G401.6 (cell line): ENCODE results near the gene GLYATL1.

Source experiments
- FAIRE-seq: peaks from 2 replicates; lab custom pipeline; 2012; peaks lifted over from hg19 to GRCh38; lab: Jason Lieb, UNC

Gene GLYATL1

DNA sequence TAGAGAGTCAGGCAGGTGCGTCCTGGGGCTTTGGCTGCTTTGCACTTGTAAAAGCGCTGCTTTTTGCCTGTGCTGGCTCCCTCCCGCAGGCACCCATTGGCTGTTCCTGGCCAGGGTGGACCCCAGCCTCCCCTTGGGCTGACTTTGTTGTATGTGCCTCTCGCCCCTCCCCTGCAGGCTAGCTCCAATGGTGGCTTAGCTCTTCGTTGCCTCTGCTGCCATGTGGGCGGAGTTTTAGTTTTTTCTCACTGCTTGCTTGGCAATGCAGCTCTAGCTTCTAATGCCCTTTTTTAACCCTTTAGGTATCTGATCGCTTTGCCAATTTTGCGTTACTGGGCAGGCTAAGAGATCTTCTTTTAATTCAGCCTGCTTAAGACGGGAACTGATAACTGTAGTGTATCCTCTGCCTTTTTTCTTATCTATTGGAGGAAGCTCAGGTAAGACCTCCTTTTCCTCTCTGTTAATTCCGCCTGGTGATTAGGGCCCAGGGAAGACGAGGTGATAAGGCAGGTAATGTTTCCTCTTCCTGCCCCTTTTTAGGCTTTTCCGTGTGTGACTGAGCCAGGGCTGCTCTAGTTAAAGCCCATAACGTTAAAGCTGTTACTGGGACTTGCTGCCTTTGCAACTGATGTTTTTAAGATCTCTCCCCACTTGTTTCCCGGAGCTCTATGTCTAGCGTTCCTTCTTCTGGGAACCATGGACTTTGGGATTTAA, 11.7 kb upstream of the GLYATL1 start:
- no peak for FAIRE-seq

DNA sequence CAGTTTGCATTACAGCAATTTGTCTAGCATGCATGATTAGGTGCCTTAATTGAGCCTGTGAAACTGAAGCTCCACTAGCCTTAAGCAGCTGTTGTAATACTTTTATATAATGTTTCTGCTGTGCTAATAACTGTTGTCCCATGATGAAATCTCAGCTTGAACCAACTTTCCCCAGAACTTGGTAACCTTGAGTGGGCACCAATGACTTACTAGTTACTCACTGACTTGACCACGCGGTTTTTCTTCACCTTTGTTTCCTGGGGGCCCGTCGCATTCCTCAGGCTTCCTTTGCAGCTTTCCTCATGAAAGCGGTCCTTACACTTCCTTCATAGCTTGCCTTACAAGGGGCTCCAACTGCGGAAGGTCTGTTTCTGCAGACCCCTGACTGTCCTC, 11.2 kb upstream of the GLYATL1 start:
- no peak for FAIRE-seq

DNA sequence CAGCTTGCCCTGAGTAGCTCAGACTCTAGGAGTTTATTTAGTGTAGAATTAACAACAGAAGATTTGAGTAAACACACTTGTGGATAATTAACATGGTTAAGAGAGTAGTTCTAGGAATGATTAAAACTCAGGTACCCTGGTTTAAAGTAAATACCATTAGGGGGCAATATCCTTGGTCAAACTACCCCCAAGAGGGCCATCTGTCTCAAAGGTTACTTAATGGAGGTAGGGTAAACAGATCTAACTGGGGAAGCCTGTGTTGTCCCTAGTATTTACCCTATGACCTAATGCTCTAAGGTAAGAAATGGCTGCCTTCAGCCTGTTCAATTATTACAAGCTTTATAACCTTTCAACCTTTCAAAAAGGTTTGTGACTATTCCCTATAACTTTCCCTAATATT, 10.6 kb upstream of the GLYATL1 start:
- no peak for FAIRE-seq

DNA sequence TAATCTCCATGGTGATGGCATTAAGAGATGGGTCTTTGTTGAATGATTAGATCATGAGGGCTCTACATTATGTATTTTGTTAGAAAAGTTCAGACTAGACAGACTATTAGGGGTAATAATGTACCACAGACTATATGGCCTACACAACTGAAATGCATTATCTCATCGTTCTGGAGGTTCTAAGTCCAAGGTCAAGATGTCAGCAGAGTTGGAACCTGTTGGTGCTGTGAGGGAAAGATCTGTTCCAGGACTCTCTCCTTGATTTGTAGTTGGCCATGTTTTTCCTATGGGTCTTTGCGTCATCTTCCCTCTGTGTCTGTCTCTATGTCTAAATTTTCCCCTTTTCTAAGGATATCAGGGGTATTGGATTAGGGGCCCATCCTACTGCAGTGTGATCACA, 8.4 kb upstream of the GLYATL1 start:
- FAIRE-seq, result no peak

DNA sequence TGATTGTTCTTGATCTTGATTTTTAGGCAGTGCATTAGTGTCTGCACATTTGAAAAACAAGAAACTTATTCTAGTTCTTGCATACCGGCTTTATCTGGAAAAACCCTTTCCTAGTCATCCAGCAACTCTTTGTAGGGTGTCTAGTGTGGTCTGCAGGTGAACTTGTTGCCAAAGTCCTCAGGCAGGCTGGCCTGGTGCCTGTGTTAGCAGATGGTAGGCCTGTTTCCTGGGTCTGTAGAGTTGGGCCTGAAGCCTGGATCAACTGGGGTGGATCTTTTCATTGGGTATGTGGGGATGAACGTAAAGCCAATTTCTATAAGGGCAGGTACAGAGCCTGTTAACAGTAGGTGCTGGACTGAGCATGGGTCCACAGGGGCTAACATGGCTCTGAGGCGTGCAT, 5.6 kb upstream of the GLYATL1 start:
- no peak for FAIRE-seq

DNA sequence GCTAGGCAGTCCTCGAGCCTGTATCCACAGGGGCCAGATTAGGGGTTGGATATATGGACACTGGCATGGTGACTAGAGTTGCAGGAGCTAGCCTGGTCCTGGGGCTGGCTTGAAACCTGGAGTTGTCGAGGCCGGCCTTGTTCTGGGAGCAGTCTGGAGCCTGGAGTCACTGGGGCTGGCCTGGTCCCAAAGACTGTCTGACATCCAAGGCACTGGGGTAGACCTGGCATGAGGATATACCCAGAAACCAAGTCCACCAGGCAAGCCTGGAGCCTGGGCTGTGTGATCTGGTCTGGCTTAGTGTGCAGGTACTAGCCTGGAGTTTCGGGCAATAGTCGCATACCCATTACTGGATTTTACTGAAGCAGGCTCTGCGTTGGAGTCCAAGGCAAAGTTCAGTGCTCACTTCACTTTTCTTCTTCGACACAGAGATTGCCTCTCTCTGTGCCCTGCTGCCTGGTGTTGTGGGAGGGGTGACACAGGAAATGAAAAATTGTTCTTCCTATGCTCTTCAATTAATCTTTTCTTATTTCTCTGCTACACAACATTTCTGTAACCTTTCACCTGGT, 4.3 kb upstream of the GLYATL1 start:
- no peak for FAIRE-seq

DNA sequence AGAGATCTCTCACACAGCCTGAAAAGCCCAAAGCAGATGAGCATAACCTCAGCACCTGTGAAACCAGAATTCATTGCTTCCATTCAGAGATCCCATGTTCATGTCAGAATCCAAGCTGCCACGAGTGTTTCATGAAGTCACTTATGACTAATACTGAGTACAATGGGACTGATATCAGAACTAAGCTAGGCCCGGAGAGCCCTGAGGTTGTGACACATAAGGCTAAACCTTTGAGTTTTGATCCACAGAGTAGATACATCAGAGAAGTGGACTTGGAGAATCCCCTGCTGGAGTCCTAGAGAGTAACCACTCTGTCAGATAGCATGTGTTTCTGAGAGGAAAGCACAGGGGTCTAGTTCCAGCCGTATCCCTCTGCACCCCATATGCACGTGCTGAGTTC, 890 bp upstream of the GLYATL1 start:
- FAIRE-seq, result no peak

DNA sequence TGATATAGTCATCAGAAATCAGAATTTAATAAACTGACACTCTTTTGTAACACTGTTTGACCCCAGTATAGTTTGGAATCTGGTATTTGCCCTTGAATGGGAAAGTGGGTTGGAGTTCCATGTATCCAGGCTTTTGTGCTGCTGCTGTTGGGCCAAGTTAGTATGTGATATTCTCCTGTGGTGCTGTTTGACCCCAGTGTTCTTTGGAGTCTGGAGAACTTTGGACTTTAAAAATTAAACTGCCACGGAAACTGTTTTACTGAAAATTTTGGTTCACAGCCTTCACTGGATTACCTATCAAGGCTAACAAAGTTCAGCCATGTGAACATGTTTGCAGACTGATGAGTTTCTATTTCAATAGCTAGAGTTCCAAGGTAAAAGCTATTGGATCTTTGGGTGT, 740 bp downstream of the GLYATL1 start:
- no peak for FAIRE-seq

DNA sequence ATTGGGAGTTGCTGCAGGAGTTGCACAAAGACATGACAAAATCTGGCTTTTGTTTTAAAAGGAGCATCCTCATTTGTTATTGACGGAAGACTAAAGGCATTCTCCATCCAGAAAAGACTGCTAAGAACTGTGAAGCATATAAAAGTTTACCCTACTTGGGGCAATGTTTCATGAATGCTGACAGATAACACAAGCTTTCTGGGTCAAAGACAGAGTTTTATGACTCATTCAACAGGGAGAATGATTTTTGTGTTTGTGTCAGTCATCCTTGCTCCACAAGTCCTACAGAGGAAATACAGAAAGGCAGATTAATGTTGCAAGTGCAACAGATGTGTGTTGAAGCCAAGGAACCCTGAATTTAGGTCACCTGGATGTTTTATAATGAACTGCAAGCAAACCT, 2.5 kb downstream of the GLYATL1 start:
- FAIRE-seq, result no peak

DNA sequence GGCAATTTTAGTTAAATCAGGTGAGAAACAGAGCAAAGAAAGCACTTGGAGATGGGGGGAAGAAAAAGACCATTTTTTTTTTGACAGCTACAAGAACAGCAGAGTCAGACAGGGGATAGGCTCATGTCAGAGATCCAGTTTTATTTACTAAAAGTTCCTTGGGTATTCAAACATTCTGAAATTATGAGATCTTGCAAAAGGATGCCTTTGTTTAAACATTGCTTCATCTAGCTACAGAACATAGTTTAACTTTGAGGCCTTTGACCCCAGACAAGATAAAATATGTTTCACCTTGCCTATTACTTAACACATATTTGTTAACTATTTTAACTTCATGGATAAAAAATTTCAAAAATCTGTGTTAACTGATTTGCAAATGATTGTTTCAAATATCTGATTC, 6.4 kb downstream of the GLYATL1 start:
- no peak for FAIRE-seq

DNA sequence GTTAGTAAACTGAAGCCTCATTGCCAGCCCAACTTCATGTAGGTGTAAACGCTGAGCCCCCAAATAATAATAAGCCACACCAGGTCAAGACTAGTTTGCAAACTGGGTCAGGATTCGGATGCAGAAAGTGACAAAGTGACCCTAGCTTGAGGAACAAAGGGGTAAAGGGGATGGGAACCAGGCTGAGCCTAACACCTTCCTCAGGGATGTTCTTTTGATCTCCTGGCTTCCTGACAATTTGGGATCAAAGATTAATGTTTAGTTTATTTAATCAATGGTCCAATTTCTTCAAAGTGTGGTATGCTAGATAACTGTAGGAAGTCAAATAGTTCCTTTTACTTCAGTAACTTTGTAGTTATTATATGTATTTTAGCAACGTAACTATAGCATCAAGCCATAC, 9.9 kb downstream of the GLYATL1 start:
- no peak for FAIRE-seq

DNA sequence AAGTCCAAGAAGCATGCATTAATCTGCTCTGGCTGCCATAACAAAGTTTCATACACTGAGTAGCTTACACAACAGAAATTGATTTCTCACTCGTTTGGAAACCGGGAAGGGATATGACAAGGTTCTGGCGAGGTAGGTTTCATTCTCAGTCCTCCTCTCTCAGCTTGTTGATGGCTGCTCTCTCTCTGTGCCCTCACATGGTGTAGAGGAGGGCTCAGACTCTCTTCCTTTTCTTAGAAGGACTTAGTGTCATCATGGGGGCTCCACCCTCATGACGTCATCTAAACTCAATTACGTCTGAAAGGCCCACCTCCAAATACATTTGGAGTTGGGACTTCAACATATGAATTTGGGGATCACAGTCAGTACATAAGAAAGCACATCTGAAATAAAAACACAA, 18.6 kb downstream of the GLYATL1 start:
- no peak for FAIRE-seq

DNA sequence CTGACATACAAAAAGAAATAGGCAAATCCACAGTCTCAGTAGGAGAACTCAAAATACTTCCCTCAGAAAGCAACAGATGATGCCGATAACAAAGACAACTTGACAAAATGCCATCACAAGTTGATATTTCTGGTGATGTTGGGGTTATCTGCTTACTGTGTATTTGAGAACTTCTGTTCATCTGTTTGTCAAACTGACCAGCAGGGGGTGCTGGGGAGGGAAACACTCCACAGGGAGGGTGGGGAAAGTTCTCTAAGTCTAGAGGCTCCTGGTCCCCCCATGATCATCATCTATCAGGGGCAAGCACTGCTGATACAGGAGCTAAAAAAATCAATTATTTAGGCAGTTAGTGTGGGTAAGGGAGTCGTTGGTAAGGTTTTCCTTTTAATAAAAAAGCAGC, 19.2 kb downstream of the GLYATL1 start:
- no peak for FAIRE-seq

DNA sequence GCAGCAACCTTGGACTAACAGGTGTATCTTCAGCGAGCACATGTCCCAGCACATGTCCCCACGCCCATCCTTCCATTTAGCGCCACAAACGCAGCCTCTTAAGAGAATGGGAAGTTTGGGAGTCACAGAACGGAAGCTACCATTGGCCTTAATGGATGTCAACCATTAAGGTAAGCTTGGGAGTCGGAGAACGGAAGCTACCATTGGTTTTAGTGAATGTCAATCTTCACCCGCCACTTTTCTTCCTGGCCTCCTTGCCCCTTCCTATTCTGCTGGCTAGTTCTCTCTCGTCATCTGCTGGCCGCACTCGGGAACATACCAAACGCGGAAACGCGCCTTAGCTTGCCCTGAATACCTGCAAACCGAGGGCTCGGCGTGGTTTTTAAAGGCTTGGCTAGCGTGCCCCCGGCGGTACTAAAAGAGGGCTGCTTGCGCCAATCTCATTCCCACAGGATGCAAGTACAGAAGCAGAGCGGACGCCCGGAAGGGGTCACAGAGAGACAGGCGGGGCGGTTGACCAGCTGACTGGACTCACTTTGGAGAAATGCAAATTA, 24.3 kb downstream of the GLYATL1 start:
- FAIRE-seq, result no peak

DNA sequence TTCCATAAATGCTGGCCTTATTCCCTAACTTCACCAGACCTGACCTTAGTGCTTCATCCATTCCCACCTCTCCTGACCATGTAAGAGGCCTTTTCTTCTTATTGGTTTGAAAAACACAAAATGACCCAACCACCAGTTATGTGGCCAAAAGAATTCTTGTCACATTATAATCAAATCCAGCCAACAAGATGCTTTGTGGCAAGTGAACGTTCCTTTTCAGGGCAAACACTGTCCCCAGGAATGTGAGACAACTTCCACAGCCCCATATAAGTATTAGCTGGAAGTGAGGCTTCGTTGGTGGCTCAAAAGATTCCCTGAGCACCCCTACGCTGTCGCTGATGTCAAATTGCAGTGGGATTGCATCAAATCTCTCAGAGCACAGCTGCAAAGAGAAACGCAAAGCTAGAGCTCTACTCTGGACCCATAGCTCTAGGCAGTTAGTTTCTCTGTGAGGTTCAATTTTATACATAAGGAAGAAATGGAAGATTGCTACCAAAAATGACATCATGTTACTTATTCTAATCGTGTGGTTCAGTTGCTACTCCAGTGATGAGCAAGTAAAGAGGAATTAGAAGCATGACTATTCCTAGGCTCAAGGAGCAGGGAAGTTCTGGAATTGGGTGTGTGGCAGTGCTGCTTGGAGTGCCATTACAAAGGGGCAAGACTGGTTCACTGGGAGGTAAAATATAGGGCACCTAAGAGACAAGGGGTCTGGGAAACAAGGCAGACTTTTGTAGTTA, 26.1 kb downstream of the GLYATL1 start:
- no peak for FAIRE-seq

DNA sequence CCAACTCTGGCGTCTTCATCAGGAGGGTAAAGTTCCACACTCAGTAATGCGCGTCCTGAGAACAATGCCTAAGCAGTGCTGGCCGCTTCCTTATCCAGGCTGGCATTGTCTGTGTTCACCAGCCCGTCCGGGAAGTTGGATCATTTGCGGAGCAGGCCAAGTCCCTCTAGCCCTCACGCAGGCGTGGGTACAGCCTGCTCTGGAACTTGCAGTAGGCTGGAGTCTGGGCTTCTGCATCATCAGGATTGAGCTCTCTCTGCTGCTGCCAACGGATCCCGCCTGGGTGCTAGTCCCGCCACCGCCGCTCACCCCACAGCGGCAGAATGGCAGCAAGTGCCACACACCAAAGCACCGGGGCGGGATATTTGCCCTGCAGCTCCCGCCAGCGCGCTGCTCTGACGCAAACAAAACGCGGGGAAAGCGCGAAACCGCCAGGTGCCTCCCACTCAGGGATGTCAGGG, 29.0 kb downstream of the GLYATL1 start:
- FAIRE-seq, result no peak

DNA sequence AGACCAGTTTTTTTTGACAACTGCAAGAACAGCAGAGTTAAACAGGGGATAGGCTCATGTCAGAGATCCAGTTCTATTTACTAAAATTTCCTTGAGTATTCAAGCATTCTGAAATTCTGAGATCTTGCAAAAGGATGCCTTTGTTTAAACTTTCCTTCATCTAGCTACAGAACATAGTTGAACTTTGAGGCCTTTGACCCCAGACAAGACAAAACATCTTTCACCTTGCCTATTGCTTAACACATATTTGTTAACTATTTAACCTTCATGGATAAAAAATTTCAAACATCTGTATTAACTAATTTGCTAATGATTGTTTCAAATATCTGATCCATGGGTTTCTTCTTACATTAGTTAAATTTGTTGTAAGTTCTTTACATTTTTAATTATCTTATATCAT, 38.2 kb downstream of the GLYATL1 start:
- no peak for FAIRE-seq

DNA sequence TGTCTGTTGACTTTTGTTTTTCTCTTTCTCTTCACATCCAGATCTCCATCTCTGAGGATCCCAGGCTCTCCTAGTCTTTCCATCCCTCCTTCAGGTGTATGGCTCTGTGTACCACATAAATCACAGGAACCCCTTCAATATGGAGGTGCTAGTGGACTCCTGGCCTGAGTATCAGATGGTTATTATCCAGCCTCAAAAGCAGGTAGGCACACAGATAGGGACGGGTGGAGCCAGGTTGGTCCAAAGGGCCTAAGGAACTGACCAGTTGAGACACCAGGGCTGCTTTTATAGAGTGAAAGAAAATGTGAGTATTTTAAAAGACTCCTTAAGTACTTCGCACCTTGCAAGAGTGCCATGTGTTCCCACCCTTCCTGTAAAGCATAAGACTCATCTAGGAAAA, 39.9 kb downstream of the GLYATL1 start:
- FAIRE-seq, result no peak

DNA sequence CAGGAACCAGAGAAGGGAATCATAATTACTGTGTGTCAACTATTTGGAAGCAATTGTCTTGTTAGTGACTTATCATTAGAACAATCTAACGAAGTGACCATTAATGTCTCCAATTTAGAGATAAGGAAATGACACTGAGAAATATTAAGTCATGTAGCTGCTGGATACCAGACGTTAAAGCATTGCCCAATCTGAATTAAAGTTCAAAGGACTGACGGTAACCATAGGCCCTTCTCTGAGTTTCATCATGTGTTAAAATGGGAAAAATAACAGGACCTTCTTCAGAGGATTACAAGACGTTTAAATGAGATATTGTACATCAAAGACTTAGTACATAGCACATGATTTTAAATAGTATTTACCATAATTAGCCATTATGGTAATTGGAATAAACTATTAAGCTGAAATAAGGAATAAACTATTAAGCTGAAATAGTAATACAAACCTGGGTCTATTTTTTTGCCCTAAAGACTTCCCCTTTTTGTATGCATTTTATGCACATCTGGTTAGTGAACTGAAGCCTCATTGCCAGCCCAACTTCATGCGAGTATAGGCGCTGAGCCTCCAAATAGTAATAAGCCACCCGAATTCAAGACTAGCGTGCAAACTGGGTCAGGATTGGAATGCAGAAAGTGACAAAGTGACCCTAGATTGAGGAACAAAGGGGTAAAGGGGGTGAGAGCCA, 41.0 kb downstream of the GLYATL1 start:
- no peak for FAIRE-seq

DNA sequence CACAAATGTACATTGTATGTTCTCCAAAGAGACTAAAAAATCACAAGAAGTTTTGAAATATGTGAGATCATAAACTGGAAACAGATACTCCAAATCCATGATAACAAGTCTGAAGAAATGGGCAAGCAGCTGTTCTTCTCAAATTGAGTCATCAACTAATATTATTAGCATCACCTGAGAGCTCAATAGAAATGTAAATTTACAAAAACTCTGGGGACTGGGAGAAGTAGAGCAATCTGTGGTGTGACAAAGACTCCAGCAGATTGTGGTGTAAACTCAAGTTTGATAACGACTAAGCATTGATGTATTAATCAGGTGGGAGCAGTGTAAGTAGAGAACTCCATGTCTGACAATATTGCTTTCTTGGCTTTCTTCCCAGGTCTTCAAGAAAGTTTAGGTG, 53.2 kb downstream of the GLYATL1 start:
- FAIRE-seq, result no peak

DNA sequence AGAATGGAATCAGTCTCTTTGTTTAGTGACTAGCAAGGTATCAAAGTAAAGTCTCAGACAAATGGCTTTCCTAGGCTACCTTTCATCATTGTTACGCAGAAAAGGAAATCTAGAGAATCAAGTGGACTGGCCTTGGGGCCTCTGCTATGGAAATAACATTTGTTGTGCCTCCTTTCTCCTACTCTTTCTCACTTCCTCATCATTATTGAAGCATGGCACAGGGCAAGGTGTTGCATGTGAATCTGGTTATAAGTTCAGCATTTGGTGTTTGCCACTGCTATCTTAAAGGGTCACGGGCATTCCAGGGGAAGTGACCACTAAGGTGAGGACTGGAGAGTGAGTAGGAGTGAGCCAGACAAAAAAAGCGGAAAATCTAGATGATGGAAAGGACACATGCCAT, 54.9 kb downstream of the GLYATL1 start:
- FAIRE-seq, result no peak

DNA sequence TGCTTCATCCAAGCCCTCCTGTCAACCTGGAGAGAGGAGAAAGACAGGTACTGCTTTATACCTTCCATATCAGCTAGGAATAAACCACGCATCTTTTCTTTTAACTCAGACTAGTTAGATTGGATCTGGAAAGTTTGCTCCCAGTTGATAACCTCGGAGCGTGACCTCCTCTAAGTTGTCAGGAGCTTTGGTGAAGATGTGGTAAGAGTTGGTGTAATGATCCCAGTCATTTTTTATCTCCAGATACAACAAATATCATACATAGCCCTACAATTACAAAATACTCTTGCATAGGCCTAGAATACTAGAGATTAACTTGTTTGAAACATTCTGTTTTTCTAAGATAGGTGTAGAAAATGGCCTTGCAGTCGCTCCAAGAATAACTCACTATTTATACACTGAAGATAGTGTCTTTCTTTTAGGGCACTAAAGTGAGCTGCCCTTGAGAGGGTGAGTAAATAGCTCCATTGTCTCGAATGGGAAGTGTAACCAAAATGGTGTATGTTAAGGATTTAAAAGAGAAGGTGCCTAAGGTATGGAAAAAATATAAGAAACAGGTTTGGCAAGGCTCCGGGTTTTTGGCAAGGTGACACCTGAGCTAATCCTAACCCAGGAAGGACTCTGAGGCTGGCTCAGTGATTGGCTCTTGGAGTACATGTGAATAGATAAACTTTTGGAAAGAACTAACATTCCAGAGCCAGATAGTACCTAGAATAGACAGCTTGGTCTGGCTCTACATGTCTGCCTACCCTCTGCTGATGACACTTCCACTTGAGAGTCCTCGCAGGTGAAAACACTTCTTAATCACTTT, 59.4 kb downstream of the GLYATL1 start:
- no peak for FAIRE-seq
